GM21619 (cell line): ENCODE results near the gene FAM234B.
"Not testable (repeated sequence)": the region's sequence is repeated elsewhere in the genome, so short reads cannot be mapped to it uniquely, and the experiment has no call there.

ENCODE experiments used
- ATAC-seq: cut with Tn5 transposase; IDR thresholded peaks from one replicate; pipeline ENCODE4 v1.9.1; 2021; ENCODE audit not compliant: unreplicated experiment

The FAM234B gene

GRCh38 chr12:13053617-13054016 lies 9.4 kb downstream of the FAM234B start:
- ATAC-seq, result not testable (repeated sequence)

GRCh38 chr12:13060581-13060980 lies 16.4 kb downstream of the FAM234B start:
- no peak for ATAC-seq

- no peak for ATAC-seq
These were observed 17.2 kb downstream of the FAM234B start for GRCh38 chr12:13061377-13061776.

GRCh38 chr12:13062669-13063068 lies 18.5 kb downstream of the FAM234B start:
- ATAC-seq, result no peak

GRCh38 chr12:13066014-13066413 lies 21.8 kb downstream of the FAM234B start:
- no peak for ATAC-seq

- no peak for ATAC-seq
These were observed 22.3 kb downstream of the FAM234B start for GRCh38 chr12:13066459-13066858.

GRCh38 chr12:13067322-13067721 lies 23.1 kb downstream of the FAM234B start:
- ATAC-seq, result no peak

- ATAC-seq, result no peak
These were observed 25.2 kb downstream of the FAM234B start for GRCh38 chr12:13069380-13069779.

GRCh38 chr12:13071305-13072280 lies 27.4 kb downstream of the FAM234B start:
- no peak for ATAC-seq

- no peak for ATAC-seq
These were observed 29.0 kb downstream of the FAM234B start for GRCh38 chr12:13073173-13073572.

- ATAC-seq, result no peak
These were observed 30.4 kb downstream of the FAM234B start for GRCh38 chr12:13074396-13075117.

GRCh38 chr12:13075118-13075480 lies 30.9 kb downstream of the FAM234B start:
- no peak for ATAC-seq

GRCh38 chr12:13075786-13076570 lies 31.8 kb downstream of the FAM234B start:
- ATAC-seq, result no peak

- no peak for ATAC-seq
These were observed 35.3 kb downstream of the FAM234B start for GRCh38 chr12:13079440-13079906.

GRCh38 chr12:13080266-13080665 lies 36.1 kb downstream of the FAM234B start:
- no peak for ATAC-seq

GRCh38 chr12:13082861-13083260 lies 38.7 kb downstream of the FAM234B start:
- ATAC-seq, result no peak

GRCh38 chr12:13083638-13084037 lies 39.5 kb downstream of the FAM234B start:
- ATAC-seq, result not testable (repeated sequence)

- ATAC-seq, result no peak
These were observed 40.9 kb downstream of the FAM234B start for GRCh38 chr12:13084898-13085640.

GRCh38 chr12:13085968-13086686 lies 41.9 kb downstream of the FAM234B start:
- ATAC-seq, result no peak

- ATAC-seq, result no peak
These were observed 43.6 kb downstream of the FAM234B start for GRCh38 chr12:13087766-13088165.
